HG03520 (cell line): ENCODE measurements around the gene GMDS.

ENCODE experiments used
- ATAC-seq: cut with Tn5 transposase; IDR thresholded peaks from one replicate; pipeline ENCODE4 v1.9.1; 2021; ENCODE audit warnings: mild to moderate bottlenecking, moderate library complexity; ENCODE audit not compliant: unreplicated experiment

Gene GMDS

DNA sequence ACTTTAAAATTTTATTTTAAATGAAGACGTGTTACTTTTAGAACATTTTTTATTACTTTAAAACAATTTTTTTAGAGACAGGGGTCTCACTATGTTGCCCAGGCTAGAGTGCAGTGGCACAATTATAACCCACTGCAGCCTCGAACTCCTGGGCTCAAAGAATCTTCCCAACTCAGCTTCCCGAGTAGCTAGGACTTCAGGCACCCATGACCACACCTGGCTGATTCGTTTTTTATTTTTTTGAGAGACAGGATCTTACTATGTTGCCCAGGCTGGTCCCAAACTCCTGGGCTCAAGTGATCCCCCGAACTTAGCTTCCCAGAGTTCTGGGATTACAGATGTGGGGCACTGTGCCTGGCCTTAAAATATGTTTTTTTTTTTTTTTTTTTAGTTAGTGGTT lies 287.7 kb downstream of the GMDS start:
- no peak for ATAC-seq

- no peak for ATAC-seq
Measured at GRCh38 chr6:1952740-1953360, 292.6 kb downstream of the GMDS start.

DNA sequence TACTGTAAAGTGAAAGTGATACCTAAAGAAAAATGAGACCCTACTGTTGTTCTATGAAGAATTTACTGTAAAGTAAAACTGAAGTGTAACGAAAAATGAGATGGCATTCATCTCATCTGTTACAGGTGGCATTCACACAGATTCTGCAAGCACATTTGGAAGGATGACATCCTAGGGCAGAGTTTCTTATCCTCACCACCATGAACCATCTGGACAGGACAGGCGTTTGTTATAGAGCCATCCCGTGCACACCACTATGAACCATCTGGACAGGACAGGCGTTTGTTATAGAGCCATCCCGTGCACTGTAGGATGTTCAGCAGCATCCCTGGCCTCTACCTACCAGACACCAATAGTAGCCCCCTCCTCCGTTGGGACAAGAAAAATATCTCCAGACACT lies 294.8 kb downstream of the GMDS start:
- ATAC-seq = no peak

DNA sequence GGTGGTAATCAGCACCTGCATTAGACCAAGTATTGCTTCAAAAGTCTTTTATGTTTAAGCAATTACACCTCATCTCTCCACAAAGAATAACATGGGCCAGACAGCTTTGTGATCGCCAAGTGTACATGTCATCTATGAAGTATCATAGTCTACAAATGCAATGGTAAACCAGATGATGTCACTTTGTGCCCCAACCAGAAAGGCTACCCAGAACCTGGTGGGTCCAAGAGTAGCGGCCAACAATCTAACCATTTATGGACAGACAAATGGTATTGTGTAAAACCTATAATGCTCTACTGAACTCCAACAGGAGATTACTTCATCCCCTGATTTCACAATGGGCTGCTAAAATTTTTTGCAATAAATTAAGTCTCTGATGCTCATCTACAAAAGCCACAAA lies 295.9 kb downstream of the GMDS start:
- no peak for ATAC-seq

GRCh38 chr6:1947922-1948321 lies 297.5 kb downstream of the GMDS start:
- no peak for ATAC-seq

GRCh38 chr6:1946583-1946982 lies 298.8 kb downstream of the GMDS start:
- no peak for ATAC-seq

GRCh38 chr6:1945235-1945832 lies 300.1 kb downstream of the GMDS start:
- ATAC-seq = no peak

GRCh38 chr6:1942834-1943233 lies 302.6 kb downstream of the GMDS start:
- no peak for ATAC-seq

DNA sequence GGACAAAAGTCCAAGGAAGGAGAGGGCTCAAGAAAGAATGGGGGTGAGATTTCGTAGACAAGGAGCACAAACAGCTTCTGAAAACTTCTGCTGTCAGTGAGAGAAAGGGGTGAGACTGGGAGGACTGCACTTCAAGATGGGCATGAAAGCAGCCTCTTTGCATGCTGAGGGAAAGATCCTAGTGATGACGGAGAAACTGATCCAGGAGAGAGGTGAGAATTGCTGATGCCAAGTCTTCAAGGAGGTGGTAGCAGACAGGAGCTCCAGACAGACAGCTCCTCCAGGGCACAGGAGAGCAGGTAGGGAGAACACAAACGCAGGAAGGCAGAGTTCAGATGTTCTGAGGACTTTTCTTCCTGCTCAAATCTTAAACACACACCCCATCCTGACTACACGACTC lies 303.9 kb downstream of the GMDS start:
- no peak for ATAC-seq

DNA sequence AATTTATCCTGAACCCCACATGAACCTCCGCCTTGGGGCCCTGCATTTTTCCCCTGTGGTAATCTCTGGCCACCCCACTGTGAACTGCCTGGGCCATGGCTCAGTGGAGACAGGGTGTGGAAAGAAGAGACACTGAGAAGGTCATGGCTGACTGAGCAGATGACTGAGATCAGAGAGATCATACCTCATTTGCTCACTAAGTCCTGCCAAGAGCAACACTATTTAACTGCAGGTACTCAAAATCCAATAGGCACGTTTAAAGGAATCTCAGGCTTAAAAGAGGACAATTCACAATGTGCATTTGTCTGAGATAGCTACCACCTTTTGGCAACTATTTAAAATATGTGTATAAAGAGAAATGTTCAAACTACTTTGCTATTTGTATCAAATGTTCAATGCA lies 305.0 kb downstream of the GMDS start:
- ATAC-seq = peak; percentile 48

GRCh38 chr6:1933292-1933691 lies 312.1 kb downstream of the GMDS start:
- ATAC-seq = no peak

DNA sequence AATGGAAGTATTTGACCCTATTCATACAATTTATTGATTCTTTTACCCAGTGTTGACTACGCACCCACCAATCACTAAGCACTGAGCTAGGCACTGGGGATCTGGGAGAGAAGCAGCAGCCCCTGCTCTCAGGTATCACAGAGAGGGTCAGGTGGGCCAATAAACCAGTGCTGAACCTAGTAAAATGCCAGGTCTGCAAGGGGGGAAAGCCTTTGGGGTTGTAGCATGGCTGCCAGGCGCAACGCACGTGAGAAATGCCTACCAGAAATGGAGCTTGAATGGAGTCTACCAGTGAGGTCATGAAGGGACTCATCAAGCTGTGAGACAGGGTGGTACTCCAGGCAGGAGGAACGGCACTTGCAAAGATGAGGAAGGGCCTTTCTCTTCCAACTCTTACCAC lies 313.6 kb downstream of the GMDS start:
- ATAC-seq = no peak

DNA sequence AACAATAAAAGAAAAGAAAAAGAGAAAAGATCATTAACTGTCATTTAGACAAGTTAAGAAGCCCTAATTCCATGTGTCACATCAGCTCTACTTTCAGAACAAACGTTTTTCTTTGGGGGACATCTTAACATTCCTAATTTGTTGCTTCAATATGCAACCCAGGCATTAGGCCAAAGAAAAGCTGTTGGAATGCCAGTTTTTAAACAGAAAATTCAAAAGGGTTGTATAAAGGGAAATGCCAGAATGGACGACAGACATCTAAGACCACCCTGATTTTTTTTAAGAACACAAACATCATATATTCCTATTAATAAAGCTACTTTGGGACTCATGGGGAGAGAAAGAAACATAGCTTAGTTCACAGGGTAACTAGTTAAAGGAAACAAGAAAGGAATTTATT lies 315.0 kb downstream of the GMDS start:
- no peak for ATAC-seq

- no peak for ATAC-seq
Measured at GRCh38 chr6:1929931-1930330, 315.5 kb downstream of the GMDS start.

GRCh38 chr6:1925743-1926430 lies 319.5 kb downstream of the GMDS start:
- ATAC-seq = no peak

GRCh38 chr6:1923449-1923848 lies 322.0 kb downstream of the GMDS start:
- ATAC-seq = no peak

- ATAC-seq = no peak
Measured at GRCh38 chr6:1917626-1918371, 327.6 kb downstream of the GMDS start.

- ATAC-seq = no peak
Measured at GRCh38 chr6:1916334-1917070, 328.9 kb downstream of the GMDS start.

DNA sequence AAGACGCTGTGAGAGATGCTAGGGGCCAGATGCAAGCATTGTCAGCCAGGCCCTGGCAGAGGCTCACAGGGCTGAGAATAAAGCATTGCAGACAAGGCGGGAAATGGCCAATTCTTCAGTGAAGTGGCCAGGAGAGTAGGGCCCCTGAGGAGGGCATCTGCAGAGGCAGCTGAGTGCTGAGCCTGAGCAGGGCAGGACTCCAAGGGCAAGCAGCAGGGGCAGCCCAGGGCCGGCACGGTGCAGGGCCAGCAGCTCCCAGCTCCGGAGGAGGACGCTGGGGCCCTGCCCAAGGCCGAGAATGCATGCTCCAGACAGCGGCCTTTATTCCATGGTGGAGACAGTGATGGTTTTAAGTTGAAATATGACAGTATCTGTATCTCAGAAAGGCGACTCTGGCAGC lies 330.2 kb downstream of the GMDS start:
- no peak for ATAC-seq

GRCh38 chr6:1913577-1913976 lies 331.8 kb downstream of the GMDS start:
- no peak for ATAC-seq

DNA sequence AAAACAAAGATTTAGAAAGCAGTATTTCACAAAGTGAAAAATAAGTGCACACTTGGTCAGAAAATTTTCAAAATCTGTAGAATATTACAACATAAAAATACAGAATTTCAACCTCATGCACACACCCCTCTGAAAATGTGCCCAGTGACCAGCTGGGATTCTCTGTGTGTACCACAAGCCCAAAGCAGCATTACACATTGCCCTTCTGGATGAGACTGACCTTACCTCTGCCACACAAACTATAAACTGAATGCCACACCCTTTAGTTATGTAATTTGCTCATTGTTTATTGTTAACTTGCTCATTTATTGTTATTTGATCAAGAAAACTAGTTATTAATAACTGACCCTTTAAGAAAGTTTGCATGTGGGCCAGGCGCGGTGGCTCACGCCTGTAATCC lies 332.7 kb downstream of the GMDS start:
- no peak for ATAC-seq
